Uterus (tissue), 2 donors: ENCODE data around the gene SMAD2.

Experiments
- CTCF ChIP-seq, 4 experiments: fragments of 200-600 bp in 2 of 4; fragments of 450-650 bp in 2 of 4; sonication (generic) in 2 of 4; IDR thresholded peaks; one replicate each; pipeline ENCODE4 v1.5.1; 2016 to 2019; ENCODE audit warnings: antibody characterized with exemption in 4 of 4, mild to moderate bottlenecking in 2 of 4, moderate library complexity in 1 of 4
- POLR2A ChIP-seq, 2 donors: fragments of 450-650 bp; IDR thresholded peaks; one replicate each; pipeline ENCODE4 v1.6.1; 2016; ENCODE audit warnings: antibody characterized with exemption in 2 of 2, mild to moderate bottlenecking in 1 of 2, moderate library complexity in 1 of 2

DNA sequence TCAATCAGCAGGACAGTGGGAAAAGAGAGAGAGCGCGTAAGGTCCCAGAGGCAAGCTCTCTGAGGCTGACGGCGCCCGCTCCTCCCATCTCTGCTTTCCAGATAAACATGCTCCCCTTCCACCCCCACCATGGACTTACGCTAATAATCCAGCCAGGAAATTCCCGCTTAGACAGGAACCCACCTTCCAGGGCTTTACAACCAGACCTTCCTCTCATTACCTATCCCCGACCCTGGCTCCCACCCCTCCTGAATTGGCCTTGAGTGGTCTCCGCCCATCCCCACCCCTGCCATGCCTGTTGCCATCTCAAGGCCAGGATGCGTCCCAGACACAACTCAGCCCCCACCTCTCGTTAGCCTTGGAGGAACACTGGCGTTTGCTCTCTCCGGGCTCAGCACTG lies 131.1 kb downstream of the SMAD2 start:
- TF ChIP-seq POLR2A (IDR thresholded peaks at IDR 0.05) (no peak), CTCF (IDR thresholded peaks at IDR 0.05) (no peak)
